ENCODE results near the gene MYO9B.
"Not testable (repeated sequence)": the region's sequence is repeated elsewhere in the genome, so short reads cannot be mapped to it uniquely, and the experiment has no call there.

The MYO9B gene

DNA sequence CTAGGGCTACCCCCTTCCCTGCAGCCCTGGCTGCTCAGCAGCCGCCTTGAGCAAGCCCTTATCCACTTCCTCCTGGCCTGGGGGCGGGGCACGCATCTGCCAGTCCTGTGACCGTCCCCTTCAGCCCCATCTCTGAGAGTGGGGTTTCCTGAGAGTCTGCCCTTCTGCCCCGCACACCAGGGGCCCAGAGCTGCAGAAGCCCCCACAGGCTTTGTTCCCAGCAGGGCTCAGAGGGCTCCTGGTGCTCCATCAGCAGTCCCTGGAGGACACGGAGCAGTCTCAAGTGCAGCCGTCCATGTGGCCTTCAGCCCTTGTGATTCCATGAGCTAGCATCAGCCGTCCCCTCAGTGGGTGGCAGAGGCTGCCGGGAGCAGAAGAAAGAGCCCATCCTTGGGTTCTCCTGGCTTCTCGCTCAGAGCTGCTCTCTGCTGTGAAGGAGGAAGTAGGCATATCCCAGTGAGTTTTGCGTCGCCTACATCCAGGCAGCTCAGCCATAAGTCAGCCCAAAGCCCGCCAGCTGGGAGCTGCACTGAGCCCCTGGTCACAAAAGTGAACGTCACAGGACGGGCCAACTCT, 16.3 kb downstream of the MYO9B start:
- no peak for DNase-seq

DNA sequence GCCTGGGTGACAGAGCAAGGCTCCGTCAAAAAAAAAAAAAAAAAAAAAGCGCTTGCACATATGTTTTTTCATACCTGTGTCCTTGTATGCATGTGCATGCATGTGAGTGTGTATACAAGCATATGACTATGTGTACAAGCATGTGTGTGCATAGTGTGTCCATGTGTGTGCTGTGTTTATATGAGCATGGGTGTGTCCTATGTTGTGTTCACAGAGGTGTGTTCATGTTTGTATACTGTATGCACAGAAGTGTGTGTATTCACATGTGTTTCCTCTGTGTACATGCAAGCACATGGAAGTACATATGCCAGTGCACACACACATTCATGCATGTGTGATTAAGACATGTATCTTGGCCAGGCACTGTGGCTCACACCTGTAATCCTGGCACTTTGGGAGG, 17.1 kb downstream of the MYO9B start:
- DNase-seq: no peak

DNA sequence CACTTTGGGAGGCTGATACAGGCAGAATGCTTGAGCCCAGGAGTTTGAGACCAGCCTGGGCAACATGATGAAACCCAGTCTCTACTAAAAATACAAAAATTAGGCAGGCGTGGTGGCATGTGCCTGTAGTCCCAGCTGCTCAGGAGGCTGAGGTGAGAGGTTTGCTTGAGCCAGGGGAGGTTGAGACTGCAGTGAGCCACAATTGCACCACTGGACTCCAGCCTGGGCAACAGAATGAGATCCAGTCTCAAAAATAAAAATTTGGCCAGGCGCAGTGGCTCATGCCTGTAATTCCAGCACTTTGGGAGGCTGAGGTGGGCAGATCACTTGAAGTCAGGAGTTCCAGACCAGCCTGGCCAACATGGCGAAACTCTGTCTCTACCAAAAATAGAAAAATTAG, 19.1 kb downstream of the MYO9B start:
- not testable (repeated sequence) for DNase-seq

DNA sequence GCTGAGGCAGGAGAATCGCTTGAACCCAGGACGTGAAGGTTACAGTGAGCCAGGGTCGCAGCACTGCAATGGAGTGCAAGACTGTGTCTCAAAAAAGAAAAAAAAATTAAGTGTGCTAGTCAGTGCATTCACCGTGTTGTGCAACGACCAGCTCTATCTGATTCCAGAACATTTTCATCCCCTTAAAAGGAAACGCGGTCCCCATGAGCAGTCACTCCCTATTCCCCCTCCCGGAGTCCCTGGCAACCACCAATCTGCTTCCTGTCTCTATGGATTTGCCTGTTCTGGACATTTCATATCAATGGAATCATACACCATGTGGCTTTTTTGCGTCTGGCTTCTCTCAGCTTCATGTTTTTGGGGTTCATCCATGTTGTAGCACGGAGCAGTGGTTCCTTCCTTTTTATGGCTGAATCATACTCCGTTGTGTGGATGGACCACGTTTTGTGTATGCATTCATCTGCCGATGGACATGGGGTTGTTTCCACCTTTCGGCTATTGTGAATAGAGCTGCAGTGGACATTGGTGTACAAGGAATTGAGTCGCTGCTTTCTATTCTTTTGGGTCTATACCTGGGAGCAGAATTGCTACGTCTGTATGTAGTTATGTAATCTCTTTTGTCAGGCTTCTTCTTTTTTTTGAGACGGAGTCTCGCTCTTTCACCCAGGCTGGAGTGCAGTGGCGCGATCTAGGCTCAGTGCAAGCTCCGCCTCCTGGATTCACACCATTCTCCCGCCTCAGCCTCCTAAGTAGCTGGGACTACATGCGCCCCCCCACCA, 19.8 kb downstream of the MYO9B start:
- DNase-seq: no peak

DNA sequence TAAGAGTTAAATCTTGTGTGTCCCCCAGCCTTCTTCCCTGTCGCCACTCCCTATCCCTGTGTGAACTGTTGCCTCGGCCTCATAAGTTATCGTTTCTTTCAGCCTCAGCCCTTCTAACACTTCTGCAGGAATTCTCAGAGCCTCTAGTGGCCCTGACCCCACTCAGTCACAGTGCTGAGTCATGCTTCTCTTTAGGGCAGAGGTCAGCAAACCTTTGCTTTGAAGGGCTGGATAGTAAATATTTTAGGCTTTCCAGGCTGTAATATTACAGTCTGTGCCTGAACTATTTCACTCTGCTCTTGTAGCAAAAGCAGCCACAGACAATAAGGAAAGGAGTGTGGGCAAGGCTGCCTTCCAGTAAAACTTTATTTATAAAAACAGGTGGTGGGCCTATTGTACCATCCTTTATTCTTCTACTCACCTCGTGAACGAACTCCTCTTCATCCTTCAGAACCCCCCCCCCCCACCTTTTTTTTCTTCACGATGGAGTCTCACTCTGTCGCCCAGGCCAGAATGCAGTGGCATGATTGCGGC, 22.1 kb downstream of the MYO9B start:
- DNase-seq: no peak

DNA sequence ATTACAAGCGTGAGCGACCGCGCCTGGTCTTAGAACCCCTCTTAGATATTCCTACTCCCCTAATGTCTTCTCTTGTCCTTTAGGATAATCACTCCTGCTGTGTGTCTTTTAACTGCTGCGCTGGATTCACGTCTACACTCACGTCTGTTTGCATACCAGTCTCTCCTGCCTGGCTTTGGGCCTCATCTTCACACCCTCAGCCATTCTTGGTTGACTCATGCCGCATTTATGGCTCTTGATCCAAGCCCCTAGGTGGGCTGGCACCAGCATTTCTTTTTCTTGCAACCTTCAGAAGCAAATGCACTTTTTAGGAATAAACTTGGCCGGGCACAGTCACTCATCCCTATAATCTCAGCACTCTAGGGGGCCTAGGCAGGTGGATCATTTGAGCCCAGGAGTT, 22.7 kb downstream of the MYO9B start:
- DNase-seq: no peak

DNA sequence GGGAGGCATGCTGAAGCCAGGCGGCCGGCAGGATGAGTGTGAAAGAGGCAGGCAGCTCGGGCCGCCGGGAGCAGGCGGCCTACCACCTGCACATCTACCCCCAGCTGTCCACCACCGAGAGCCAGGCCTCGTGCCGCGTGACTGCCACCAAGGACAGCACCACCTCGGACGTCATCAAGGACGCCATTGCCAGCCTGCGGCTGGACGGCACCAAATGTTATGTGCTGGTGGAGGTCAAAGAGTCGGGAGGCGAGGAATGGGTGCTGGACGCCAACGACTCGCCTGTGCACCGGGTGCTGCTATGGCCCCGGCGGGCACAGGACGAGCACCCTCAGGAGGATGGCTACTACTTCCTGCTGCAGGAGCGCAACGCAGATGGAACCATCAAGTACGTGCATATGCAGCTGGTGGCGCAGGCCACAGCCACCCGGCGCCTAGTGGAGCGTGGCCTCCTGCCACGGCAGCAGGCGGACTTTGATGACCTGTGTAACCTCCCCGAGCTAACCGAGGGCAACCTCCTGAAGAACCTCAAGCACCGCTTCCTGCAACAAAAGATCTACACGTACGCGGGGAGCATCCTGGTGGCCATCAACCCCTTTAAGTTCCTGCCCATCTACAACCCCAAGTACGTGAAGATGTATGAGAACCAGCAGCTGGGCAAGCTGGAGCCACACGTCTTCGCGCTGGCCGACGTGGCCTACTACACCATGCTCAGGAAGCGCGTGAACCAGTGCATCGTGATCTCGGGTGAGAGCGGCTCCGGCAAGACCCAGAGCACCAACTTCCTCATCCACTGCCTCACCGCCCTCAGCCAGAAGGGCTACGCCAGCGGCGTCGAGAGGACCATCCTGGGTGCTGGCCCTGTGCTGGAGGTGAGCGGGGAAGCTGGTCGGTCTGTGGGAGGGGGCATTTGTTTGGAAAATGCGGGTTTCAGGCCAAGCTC, 26.4 kb downstream of the MYO9B start:
- no peak for DNase-seq

DNA sequence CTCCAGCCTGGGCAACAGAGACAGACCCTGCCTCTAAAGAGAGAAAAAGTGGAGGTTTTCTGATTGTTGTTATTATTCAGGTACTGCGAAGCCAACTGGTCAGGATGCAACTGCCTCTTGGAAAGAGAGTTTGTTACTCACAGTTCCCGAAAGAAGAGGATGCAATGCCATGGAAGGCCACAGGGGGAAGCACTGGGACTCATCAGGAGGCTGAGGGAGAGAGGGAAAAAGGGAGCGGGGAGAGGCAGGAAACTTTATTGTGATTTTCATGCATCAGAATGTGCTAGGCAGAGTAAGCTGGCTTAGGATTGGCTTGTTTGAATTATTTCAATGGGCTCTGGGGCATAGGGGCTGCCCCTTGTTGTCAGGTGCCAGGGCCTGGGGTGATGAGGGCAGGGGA, 27.6 kb downstream of the MYO9B start:
- DNase-seq: no peak

DNA sequence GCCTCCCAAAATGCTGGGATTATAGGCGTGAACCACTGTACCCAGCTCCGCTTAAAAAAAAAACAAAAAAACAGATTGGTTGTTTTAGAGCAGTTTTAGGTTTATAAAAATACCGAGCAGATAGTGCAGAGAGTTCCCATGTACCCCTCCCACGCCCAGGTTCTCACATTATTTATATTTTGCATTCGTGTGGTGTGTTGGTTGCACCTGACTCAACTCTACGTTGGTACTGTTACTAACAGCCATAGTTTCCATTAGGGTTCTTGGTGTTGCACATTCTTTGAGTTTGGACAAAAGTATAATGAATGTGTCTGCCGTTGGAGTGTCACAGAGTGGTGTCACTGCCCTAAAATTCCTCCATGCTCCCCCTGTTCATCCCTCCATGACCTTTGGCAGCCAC, 29.1 kb downstream of the MYO9B start:
- DNase-seq: no peak

DNA sequence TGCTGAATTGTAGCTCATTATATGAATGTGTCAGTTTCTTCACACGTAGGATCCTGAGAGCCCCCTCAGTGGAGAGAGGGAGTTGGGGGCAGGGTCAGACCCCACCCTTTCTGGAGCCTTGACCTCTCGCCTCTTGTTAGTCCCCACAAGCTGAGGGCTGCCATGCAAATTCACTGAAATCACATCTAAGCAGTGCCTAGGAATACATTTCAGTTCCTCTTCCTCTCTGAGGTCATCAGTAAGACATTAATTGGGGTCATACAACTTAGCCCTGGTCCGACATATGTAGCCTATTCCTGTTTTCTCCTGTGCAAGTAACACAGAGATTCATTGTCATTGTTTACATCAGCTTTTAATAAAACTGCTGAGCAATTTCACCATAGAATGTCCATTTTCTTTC, 30.0 kb downstream of the MYO9B start:
- DNase-seq: no peak

DNA sequence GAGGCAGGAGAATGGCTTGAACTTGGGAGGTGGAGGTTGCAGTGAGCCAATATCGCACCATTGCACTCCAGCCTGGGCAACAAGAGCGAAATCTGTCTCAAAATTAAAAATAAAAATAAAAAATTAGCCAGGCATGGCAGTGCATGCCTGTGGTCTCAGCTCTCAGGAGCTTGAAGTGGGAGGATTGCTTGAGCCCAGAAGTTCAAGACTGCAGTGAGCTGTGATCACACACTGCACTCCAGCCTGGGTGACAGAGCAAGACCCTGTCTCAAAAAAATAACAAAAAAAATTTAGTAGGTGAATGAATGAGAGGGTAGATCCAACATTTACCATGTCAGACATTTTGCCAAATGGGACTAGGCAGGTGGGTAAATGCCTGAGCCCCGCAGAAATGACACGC, 31.4 kb downstream of the MYO9B start:
- not testable (repeated sequence) for DNase-seq

DNA sequence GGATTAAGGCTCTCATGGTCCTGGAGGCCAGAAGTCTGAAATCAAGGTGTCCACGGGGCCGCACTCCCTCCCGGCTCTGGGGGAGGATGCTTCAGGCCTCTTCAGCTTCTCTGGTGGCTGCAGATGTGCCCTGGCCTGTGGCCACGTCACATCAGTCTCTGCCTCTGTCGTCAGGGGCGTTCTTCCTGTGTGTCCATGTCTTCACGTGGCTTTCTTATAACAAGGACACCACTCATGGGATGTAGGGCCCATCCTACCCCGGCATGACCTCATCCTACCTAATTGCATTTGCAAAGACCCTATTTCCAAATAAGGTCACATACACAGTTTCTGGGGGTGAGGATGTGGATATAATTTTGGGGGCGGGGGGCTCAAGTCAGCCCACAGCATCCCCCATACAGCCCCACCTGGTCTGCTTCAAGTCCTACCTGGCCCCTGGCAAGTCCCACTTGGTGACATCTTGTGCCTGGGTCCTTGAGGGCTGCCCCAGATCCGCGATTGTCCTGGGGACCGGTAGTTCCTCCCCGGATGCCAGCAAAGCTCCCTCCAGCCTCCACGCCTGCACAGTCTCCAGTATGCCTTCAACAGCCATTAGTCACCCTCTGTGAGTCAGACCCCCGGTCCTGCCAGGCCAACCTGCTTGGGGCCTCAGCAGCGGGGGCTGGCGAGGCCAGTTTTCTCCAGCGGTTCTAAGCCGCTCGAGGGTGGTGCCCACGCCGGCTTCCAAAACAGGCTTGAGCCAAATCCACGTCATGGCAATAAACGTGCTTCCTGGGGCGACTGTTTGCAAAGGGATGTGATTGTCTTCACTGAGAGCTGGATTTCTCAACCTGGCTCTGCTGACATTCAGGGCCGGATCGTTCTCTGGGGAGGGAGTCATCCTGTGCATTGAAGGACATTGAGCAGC, 32.2 kb downstream of the MYO9B start:
- DNase-seq: no peak

DNA sequence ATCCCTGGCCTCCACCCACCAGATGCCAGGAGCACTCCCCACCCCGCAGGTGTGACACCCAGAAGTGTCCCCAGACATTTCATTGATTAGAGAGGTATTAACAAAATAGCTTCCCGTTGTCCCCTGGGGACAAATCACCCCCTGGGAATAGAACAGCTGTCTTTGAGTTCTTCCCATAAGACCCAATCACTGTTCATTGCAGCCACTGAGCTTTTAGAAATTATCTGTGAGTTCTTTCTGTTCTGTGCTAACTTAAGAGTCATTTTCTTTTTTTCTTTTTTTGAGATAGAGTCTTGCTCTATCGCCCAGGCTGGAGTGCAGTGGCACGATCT, 32.8 kb downstream of the MYO9B start:
- no peak for DNase-seq

DNA sequence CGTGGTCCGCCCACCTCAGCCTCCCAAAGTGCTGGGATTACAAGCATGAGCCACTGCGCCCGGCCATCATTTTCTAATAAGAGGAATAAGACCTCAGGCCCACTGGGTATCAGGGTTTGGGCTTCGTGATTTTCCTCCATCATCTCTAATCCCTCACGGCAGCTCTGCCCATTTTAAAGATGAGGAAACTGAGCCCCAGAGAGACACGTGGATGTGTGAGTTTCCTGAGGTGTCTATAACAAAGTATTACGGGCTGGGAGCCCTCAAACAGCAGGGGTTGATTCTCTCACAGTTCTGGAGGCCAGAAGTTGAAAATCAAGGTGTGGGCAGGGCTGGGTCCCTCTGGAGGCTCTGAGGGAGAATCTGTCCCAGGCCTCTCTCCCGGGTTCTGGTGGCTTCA, 33.7 kb downstream of the MYO9B start:
- no peak for DNase-seq

DNA sequence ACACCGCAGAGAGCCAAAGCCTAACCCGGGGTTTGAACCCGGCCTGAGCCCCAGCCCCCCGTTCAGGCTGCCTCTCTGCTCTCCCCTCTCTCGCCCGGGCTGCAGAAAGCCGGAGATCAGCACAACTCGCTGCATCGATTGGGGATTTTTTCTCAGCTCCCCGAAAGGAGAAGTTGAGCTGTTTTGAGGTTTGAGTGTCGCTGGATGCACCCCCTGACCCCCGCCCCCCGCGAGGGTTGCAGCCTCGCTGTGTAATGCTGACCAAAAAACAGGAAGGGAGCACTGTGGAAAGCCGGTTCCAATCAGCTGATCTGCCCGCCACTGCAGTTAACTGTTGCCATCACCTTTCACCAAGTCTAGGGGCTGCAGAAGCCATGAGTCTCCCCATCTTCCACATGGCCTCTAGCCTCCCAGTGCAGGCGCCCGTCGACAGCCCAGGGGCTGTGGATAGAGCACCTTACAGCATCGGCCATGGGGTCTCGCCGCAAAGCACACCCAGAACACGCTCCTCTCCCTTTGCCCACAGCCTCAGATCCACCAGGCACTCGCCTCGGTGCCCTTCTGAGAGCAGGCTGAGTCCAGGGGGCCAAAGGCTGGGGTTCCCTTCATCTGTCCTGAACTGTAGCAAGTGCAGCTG, 34.5 kb downstream of the MYO9B start:
- DNase-seq: no peak

DNA sequence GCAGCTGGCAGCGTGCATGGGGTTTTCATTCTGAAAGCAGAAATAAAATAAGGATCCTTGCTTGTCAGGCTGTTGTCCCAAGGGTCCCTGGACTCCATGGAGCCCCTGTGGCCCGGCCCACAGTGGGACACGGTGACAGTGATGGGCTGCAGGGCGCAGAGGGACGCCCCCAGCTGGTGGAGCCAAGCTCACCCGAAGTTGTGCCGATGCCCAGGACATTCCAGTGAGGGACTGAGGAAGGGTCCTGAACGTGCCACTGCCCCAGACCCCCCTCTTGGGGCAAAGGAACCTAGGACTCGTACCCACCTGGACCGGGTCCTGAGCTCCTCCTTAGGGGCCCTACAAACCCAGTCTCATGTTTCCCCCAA, 35.0 kb downstream of the MYO9B start:
- DNase-seq: no peak

DNA sequence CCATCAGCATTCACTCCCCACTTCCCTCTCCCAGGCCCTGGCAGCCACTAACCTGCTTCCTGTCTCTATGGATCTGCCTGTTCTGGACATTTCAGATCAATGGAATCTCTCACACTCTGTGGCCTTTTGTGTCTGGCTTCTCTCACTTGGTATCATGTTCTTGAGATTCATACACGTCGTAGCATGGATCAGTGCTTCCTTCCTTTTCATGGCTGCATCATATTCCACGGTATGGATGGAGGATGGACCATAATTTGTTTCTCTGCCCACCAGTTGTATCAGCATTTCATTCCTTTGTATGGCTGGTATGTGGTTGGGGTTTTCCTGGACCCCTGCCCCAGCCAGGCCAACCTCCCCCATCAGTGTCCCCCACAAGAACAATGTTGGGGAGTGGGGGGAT, 36.2 kb downstream of the MYO9B start:
- DNase-seq: no peak

DNA sequence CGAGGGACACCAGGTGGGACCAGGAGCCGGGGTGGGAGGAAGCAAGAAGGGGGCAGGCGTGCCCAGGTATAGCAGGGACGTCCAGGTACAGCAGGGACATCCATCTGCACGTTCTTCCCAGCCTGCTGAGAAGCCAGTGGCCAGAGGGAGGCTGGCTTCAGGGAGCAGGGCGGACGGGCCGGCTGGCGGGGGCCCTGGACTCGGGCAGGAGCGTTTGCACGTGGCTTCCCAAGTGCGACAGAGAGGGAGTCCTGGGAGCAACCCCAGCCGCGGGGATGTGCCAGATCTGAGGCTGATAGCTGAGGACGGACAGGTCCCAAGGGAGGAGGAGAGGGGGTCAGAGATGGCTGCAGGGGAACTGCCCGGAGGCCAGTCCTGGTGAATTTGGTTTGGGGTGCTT, 36.7 kb downstream of the MYO9B start:
- DNase-seq: no peak

DNA sequence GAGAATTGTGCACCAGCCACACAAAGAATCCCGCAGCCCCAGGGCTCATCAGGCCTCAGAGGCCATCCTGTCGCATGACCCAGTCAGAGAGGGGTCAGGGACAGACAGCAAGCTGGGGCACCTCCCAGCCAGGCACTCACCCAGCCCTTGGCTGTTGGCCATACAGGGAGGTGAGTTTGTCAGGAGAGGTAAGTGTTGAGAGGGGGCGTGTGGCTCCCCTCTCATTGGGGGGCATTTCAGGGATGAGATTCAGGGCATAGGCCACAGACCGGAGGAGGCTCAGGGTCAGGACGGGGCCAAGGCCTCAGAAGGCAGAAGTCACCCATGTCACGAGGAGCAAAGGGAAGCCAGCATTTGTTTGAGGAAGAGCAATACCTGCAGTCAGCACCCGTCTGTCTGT, 37.1 kb downstream of the MYO9B start:
- DNase-seq: no peak

DNA sequence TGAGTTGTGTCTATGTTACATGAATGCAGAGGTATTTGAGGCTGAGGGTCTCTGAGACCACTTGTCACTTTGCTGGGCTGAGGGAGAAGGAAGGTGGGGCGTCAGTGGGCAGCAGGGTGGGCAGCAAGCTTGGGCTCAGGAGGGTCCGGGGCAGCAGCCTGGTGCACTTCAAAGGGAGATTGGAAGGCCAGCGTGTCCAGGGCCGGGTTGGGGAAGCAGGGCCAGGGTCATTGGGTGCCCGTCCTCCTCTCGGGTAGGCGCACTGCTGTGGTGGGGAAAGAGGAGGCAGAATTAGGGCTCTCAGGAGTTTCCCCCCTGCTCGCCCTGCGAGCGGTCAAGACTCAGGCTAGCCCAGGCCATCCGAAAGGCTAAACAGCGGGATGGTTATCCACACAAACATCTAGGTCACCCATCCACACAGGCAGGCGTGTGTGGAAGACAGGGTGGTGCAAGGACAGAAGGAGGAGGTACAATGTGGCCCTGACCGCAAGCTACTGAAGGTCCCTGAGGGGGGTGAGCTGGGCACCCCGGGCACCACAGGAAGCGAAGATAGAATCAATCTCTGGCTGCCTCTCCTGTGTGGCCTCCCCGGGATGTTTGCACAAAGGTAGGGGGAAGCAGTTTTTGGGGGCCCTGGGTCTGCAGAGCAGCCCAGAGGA, 37.7 kb downstream of the MYO9B start:
- no peak for DNase-seq

DNA sequence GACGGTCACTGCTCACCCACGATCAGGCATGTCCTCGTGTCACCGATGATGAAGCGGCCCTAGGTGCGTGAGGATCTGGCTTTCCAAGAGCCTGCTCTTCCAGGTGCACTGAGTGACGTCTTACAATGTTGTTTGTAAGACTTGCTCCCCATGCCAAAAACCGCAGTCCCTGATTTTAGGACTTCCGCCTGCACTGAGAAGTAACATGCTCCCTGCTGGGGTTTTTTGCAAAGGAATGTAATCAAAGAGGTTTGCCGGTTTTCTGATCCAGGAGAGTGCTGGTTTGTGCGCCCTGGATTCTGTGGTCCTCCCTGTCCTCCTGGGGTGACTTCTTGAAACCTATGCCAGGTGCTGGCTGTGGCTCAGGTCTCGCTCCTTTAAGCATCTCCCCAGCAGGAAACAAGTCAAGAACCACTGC, 38.8 kb downstream of the MYO9B start:
- no peak for DNase-seq
